Epithelial cell of prostate (primary cell): ENCODE results near the gene NUDT3.
"Not testable (repeated sequence)": the region's sequence is repeated elsewhere in the genome, so short reads cannot be mapped to it uniquely, and the experiment has no call there.

ENCODE experiments used
- DNase-seq: peaks from one replicate; pipeline ENCODE4 v3.0.0-alpha.2; 2011; ENCODE audit warnings: low read depth, low spot score
- H3K27ac ChIP-seq: fragments of 450-650 bp; 2 replicates; pipeline ENCODE4 v1.5.1; 2017; ENCODE audit warnings: mild to moderate bottlenecking

NUDT3 gene

DNA sequence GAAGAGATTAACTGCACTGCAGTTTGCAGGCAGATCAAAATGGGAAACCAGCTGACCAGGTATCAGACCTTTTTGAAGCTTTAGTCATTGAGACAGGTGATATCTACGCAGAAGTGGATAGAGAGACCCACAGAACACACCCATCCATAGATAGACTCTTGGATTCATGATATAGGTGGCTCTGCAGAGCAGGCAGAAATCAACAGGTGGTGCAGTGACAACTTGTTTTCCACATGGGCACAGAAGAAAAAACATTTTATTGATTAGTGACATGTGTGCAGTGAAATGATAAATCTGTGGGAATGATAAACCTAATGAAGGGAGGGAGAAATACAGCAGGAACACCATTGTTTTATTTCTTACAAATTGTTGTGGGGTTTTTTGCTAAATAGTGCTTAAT is 45.2 kb downstream of the NUDT3 start:
- no peak overlapping the region for H3K27ac ChIP-seq
- DNase-seq: no peak

DNA sequence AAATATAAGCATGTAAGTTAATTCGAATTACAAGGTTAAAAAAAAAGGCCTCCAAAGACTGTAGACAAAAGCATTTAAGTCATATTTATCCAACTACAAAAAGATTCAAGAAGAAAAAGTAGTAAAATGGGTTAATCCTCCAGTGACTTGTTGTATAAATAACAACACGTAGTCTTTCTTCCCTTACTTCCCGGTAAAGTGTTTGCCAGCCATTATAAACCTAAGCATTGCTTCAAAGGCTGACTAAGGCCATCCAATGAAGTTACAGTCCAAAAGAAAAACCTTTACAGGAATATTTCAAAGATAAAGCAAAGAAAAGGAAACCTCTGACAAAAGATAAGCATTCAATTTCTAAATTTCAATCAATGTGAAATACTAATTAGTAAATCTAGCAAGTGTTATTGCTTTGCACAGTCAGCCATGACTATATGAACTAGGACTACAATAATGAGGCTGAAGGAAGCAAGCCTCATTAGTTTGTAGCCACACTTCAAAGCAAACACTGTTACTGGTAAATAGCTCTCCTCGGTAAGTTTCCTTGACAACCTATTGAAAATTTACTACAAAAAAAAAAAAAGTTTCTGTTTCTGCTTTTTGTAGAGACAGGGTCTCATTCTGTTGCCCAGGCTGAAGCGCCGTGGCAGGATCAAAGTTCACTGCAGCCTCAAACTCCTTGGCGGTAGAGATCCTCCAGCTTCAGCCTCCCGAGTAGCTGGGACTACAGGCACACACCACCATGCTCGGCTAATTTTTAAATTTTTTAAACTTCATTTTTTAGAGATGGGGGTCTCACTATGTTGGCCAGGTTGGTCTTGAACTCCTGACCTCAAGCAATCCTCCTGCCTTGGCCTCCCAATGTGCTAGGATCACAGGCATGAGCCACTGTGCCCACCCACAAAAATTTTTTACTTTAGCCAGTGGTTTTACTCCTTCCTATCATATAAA is 46.0 kb downstream of the NUDT3 start:
- DNase-seq: no peak
- H3K27ac ChIP-seq: no peak overlapping the region

DNA sequence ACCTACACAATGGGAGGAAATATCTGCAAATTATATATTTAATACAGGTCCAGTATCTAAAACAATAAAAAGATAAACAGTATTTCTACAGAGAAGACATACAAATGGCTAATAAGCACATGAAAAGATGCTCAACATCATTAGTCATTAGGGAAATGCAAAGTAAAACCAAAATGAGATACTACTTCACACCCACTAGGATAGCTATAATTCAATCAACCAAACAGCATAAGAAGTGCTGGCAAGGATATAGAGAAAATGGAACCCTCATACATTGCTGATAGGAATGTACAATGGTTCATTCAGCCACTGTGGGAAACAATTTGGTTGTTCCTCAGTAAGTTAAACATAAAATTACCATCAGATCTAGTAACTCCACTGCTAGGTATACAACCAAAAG is 48.7 kb downstream of the NUDT3 start:
- DNase-seq: no peak
- no peak overlapping the region for H3K27ac ChIP-seq

DNA sequence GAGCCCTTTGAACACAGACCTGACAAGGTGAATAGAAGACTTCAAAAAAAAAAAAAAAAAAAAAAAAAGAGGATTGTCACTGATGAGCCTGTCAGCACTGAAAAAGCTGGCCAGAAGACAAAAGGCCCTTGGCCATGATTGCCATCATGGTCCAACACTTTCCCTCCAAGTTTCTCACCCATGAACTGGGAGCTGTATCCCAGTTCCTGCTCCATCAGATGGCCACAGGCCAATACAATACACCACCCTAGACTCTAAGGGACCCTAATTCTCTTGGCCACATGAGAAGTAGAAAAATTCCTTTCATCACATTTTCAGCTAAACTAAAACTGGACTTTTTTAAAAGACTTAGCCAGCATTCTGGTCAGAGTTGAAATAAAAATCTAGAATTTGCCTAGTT is 50.2 kb downstream of the NUDT3 start:
- H3K27ac ChIP-seq: no peak overlapping the region
- DNase-seq: no peak

DNA sequence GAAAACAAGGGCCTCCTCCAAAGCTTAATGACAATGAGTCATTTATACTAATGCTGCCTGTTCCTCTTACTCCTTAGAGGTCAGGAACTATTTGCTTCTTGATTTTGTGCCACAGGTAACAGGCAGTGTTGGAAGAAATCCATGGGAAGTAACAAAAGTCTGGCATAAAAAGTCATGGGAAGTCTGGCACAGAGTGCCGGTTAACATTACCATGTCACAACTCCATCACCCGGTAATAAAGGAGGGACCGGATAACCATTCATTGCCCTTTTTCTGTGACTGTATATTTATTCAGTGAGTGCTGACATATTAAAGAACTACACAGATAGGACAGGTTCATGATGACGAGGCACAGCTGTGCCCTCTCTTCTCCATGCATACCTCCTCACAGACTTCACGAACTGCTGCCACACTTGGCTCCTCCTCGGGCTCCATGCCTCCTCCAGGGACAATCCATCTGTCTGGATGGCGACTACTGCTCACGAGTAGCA is 50.9 kb downstream of the NUDT3 start:
- peak overlapping the region; percentile 39 for H3K27ac ChIP-seq
- peak; percentile 3 for DNase-seq

DNA sequence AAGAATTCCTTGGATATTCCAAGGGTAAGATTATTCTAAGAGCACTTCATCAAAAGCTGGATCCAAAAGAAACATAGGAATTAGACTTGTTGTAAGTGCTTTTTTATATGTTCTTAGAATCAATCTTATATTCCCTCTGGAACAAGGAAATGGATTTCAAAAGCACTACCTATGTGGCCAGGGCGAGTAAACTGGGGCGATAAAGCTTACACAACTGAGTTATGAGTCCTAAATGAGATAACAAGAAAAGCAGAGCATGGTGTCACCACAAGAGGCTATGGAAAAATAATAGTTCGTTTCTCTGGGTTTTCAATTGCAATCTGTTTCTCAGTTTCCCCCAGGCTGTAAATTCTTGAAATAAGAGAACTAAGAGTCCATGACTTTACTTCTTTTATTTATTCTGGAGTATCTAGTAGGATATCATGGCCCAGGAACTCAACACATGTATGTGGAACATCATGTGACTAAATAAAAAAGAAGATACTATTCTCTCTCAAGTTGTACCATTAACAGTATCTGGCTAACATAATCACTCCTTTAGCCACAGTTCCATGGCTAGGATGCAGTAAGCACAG is 51.5 kb downstream of the NUDT3 start:
- DNase-seq: no peak
- peak overlapping the region; percentile 39 for H3K27ac ChIP-seq

DNA sequence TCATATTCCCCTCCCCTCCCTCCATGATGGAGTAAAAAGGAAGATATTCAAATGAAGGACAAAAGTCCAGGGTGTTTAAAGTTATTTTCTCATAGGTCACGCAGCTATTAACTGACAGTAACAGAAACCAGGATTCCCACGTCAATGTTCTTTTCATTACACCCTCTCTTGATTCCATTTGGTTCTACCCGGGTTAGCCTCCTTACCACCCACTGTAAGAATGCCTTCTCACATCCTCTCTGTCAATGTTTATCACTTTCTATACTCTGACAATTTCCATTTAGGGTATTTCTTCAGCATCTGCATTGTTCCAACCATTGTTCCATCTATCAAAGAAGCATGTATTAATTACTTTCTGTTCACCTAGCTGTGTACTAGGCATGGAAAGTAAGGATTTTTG is 52.1 kb downstream of the NUDT3 start:
- no peak for DNase-seq
- no peak overlapping the region for H3K27ac ChIP-seq

DNA sequence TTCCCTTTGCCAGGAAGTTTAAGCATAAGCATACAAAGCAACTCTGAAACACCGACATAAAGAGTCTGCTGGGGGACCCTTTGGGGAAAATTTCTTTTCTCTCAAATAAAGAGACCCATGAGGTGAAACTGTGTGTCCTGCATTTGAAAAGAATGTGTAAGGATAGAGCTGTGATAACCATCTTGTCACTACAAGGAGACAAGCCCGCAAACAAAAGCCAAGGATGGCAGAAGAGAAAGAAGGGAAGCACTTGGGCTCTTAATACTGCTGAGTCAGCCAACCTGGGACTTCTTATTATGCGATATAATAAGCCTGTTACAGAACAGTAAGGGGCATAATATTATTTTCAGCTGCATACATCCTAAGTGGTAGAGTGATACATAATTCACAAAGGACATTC is 52.5 kb downstream of the NUDT3 start:
- no peak overlapping the region for H3K27ac ChIP-seq
- no peak for DNase-seq

DNA sequence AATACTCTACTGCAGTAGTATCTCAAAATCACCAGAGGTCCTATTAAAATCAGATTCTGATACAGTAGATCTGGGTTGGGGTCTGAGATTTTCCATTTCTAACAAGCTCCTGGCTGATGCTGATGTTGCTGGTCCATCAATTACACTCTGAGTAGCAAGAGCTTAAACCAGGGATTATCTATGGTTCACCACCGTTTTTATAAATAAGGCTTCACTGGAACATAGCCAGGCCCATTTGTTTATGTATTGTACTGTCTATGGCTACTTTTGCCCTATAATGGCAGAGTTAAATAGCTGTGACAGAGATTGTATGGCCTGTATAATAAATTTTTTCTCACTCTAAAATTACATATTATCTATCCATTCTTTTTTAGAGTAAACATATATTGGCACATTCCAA is 53.0 kb downstream of the NUDT3 start:
- DNase-seq: no peak
- no peak overlapping the region for H3K27ac ChIP-seq

DNA sequence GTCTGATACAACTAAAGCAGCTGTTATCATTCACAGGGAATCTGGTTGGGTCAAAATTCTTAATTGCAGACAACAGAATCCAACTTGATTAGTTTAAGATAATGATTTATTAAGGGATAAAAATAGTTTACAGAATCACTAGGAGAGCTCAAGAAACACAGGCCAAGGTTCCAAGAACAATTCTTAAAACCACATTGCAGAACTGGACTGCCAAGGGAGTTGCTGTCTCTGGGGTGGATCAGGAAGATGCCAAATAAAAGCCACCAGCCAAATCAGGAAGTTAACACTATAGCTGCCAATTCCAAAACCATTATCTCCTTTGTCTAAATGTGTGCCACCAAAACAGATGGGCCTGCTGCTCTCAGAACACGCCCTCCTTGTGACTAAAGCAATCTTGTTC is 53.7 kb downstream of the NUDT3 start:
- no peak overlapping the region for H3K27ac ChIP-seq
- no peak for DNase-seq

DNA sequence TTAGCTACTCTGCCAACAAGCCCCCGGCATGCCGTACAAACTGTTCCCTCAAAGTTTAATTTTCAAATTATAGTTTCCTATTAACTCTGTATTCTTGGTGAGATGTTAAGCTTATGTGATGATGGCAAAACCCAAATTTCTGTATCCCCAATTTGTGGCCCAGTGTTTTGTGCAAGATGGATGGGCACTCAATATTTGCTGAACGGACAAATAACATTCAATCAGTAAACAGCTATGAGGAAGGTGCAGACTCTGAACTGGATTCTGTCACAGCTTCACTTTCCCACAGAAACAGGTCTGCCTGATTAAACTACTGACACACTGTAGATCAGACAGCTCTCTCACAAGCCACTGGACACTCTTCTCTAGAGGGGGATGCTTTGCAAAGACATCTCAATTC is 54.1 kb downstream of the NUDT3 start:
- DNase-seq: no peak
- H3K27ac ChIP-seq: no peak overlapping the region

DNA sequence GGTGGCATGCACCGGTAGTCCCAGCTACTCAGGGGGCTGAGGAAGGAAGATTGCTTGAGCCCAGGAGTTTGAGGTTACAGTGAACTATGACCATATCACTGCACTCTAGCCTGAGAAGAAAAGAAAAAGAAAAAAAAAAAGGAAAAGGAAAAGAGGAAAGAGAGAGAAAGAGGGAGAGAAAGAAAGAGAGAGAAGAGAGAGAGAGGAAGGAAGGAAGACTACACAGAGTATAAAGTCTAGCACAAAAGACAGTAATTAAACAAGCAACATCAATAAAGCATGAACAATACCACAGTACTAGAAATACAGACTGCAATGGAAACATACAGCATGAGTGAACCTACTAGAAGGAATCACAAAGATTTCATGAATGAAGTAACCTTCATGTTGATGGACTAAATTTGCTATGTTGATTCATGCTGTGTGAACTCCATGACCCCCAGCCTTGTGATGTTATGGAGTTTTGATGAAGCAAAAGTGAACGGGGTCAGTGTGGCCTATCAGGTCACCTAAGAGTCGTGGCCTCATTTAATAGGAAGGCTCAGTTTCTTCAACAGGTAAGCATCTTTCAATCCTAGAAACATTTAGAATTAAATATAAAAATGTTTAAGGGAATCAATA is 57.6 kb downstream of the NUDT3 start:
- no peak overlapping the region for H3K27ac ChIP-seq
- DNase-seq: no peak

DNA sequence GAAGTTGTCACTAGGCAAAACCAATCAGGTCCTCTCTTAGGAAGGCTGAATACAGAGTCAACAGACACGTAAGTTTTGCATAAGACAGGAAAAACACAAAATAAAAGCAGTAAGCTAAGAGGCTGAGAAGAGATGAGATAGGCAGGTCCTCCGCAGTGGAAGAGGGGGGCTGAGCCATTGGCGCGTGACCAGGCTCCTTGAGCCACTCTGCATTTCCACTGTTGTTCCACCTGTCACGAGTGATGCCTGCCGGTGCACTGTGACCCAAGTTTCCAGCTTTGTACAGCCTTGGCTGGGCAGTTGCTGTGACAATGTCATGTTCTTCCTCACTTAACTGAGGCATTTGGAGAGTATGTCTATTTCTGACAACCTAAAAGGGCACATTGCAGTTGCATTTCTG is 58.6 kb downstream of the NUDT3 start:
- DNase-seq: no peak
- no peak overlapping the region for H3K27ac ChIP-seq

DNA sequence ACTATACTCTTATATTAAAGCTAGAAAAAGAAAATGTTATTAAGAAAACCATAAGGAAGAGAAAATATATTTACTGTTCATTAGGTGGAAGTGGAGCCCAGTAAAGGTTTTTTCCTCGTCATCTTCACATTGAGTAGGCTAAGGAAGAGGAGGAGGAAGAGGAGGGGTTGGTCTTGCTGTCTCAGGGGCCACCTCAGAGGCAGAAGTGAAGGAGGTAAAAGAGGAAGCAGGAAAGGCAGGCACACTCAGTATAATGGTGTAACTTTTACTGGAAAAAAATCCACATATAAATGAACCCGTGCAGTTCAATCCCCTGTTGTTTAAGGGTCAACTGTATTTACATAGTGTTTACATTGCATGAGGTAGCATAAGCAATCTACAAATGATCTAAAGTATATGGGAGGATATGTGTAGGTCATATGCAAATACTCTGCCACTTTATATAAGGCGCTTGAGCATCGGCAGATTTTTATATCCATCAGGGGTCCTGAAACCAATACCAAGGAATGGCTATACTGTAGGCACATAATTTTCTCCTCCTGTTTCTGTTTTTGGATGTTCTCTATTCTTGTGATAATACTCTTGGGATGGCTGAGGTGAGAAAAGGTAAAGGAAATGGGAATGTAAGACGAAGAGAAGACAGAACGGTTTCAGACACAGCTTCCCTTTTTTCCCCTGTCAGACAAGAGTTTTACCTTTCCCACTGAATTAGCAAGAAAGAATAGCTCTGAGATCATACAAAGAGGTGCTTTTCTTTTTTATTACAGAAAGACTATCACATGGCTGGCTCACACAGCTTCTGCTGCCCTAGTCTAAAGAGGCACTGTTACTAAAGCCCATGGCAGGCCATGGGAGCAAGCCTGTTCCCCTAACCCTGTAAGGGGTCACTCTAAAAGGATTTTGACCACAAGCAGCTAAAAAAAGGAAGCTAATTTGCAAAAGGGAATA is 59.9 kb downstream of the NUDT3 start:
- DNase-seq: no peak
- no peak overlapping the region for H3K27ac ChIP-seq

DNA sequence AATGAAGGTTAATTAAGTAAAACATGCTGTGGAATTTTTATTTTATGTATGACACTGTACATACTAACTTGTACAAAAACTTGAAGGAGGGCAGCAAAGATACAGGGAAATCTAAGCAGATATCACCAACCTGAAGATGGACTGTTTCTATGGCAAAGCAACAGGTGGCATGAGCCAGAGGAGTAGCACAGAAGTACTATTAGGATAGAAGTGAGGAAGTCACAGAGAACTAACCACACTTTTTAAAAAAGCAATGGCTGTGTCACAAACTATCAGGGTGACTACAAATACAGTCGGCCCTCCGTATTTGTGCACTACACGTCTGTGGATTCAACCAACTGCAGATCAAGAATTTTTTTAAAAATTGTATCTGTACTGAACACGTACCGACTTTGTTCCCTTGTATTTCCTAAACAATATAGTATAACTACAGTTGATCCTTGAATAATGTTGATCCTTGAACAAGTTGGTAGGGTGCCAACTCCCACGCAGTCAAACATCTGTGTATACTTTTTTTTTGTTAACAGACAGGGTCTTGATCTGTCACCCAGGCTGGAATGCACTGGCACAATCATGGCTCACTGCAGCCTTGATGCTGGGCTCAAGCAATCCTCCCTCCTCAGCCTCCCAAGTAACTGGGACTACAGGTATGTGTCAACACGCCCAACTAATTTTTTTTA is 61.0 kb downstream of the NUDT3 start:
- no peak overlapping the region for H3K27ac ChIP-seq
- DNase-seq: no peak

DNA sequence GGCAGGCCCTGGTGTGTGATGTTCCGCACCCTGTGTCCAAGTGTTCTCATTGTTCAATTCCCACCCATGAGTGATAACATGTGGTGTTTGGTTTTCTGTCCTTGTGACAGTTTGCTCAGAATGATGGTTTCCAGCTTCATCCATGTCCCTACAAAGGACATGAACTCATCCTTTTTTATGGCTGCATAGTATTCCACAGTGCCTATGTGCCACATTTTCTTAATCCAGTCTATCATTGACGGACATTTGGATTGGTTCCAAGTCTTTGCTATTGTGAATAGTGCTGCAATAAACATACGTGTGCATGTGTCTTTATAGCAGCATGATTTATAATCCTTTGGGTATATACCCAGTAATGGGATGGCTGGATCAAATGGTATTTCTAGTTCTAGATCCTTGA is 62.7 kb downstream of the NUDT3 start:
- H3K27ac ChIP-seq, DNase-seq: not testable (repeated sequence)

DNA sequence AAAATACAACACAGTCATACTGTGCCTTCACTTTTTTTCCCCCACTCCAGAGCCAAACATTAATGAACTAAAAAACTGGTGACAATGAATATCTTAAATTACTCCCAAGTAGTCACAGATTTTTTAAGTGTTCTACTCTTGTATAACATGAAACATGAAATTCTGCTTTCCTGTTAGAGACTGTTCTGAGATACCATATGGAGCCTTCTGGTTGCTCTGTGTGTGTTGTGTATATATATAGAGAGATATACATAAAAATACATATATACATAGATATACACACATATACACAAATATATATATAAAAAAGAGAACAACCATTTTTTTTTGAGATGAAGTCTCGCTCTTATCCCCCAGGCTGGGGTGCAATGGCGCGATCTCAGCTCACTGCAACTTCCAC is 63.5 kb downstream of the NUDT3 start:
- H3K27ac ChIP-seq: no peak overlapping the region
- DNase-seq: no peak

DNA sequence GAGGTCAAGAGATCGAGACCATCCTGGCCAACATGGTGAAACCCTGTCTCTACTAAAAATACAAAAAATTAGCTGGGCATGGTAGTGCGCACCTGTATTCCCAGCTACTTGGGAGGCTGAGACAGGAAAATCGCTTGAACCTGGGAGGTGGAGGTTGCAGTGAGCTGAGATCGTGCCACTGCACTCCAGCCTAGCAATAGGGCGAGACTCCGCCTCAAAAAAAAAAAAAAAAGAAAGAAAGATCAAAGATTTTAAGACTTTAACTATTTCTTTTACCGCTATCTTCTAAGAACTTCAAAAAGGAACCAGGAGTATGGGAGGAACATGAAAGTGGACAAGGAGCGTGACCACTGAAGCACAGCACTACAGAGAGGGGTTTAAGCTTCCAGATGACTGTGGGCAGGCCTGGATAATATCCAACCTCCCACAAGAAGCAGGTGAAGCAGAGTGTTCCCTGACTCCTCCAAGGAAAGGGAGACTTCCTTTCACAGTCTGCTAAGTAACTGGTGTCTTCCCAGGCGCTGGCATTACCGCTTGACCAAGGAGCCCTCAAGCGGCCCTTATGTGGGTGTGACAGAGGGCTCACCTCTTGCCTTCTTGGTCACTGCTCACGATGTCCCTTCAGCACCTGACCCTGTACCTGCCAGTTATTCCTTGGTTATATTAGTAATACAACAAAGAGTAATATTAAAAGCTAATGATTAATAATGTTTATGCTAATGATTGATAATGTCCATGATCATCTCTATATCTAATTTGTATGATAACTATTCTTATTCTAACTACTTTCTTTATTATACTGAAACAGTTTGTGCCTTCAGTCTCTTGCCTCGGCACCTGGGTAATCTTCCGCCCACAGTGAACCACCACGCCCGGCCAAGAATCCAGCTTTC is 64.9 kb downstream of the NUDT3 start:
- not testable (repeated sequence) for H3K27ac ChIP-seq, DNase-seq

DNA sequence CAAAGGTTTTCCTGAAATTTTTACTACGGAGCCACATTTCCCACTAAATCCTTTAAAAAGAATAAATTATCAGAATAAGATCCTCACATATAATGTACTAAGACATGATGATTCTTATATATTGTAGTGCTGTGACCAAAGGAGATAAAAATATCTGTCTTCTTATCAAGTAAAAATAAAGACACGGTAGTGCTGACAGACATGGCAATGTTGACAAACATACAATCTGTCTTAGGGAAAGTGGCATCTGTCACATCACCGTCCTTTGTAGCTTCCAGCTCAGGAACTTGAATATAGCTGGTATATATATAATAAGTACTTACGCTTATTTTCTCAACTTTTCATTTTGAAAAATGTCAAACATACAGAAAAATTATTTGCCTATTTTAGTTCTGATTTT is 66.8 kb downstream of the NUDT3 start:
- DNase-seq: no peak
- no peak overlapping the region for H3K27ac ChIP-seq
